ENCODE measurements around the gene MAP2K2.
A peak's percentile ranks its signal among the peaks of the same experiment; 100 is the strongest.

GRCh38 chr19:4065430-4066175 lies 58.3 kb downstream of the MAP2K2 start:
- TF ChIP-seq REST (IDR thresholded peaks at IDR 0.05; ENCODE audit: low read depth) (no peak), EP300 (IDR thresholded peaks at IDR 0.05; ENCODE audit: borderline replicate concordance) (no peak), CREB1 (IDR thresholded peaks at IDR 0.05; ENCODE audit: low read depth) (no peak), NFIC (IDR thresholded peaks at IDR 0.05) (no peak), RAD21 (IDR thresholded peaks at IDR 0.05; ENCODE audit: low read depth) (no peak), TEAD4 (IDR thresholded peaks at IDR 0.05) (no peak), FOXM1 (IDR thresholded peaks at IDR 0.05; ENCODE audit: borderline replicate concordance, low read depth) (no peak)
- TF ChIP-seq, protein P1, sequence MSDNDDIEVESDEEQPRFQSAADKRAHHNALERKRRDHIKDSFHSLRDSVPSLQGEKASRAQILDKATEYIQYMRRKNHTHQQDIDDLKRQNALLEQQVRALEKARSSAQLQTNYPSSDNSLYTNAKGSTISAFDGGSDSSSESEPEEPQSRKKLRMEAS (IDR thresholded peaks at IDR 0.05), result peak; percentile 13

Measured in Ishikawa (cell line).